NCI-H2196 (cell line): ENCODE results near the gene COL4A3.

Source experiments
- DNase-seq: peaks from one replicate; lab custom pipeline; 2025; ENCODE audit not compliant: unreplicated experiment; lab: John Stamatoyannopoulos, UW

Gene COL4A3

DNA sequence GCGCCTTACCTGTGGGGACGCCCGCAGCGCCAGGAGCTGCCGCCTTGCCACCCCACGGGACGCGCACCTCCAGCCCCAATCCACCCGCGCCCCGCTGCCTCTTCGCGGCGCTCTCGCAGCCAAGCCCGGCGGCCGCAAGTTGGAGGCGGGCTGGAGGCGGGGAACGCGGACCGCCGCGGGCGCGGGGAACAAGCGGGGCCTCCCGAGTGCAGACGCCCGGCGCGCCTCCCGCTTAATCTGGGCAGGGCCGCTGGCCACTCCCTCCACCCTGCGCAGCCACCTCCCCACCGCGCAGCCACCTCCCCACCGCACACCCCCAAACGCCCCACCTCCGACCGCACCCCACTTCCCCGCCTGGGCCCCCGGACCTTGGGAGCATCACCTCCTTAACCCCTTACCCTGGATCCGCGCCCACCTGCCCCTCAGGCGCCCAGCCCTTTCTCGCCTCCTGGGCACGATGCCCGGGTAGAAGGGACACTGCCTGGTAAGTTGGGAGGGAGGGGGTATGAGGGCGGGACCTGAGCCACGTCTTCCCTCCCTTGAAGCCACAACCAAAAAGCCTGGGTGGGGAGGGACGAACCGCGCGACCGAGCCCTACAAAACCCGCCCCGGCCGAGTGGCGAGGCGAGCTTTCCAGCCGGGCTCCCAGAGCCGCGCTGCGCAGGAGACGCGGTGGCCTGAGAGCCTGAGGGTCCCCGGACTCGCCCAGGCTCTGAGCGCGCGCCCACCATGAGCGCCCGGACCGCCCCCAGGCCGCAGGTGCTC lies at the start of gene COL4A3, which contains the start of gene COL4A4:
TSS of gene COL4A3 (plus strand) at position 627 of the 765 bp plus-strand sequence. CDS start at position 730, 103 bp downstream.
TSS of gene COL4A4 (minus strand) at position 208 of the 765 bp plus-strand sequence. CDS start 16,722 bp downstream, outside the sequence.
- peak; percentile 8 for DNase-seq

GRCh38 chr2:227115761-227116160 lies 48.7 kb upstream of the COL4A3 start:
- no peak for DNase-seq

- DNase-seq = no peak
These were observed 47.4 kb upstream of the COL4A3 start for GRCh38 chr2:227117027-227117426.

GRCh38 chr2:227117852-227118251 lies 46.6 kb upstream of the COL4A3 start:
- no peak for DNase-seq

DNA sequence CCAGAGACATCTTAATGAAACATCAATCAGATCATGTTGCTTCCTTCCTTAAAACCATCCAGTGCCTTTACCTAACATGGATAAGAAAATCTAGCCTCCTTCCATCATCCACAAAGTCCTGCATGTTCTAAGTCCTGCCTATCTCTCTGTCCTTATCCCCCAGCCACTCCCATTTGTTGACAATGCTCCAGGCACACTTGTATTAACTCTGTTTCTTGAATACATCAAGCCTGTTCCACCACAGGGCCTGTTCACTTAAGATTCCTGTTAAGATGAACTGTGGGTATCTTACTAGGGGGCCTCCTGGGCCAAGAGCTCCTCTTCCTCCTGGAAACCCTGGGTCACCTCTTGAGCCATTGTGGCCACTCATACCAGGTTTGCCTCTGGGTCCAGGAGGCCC lies 46.1 kb upstream of the COL4A3 start:
- no peak for DNase-seq

GRCh38 chr2:227123697-227124096 lies 40.7 kb upstream of the COL4A3 start:
- no peak for DNase-seq

- no peak for DNase-seq
These were observed 39.6 kb upstream of the COL4A3 start for GRCh38 chr2:227124811-227125210.

- DNase-seq = no peak
These were observed 38.9 kb upstream of the COL4A3 start for GRCh38 chr2:227125506-227125905.

DNA sequence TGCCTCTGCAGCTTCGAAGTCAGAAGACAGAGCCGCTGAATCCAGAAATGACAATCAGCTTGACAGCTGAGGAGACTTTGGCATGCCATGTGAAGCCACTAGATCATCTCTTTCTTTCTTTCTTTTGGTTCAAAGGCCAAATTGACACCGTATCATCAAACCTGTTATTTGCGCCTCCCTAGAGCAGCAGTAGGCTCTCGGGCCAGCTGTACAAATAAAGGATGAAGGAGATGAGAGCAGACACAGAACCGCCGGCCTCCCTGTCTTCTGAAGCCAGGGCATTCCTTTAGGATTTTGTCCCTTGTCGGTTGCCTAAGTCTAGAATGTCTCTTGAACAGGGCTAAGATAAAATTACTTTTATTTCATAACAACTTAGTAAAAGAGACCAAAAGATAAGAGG lies 37.2 kb upstream of the COL4A3 start:
- no peak for DNase-seq

DNA sequence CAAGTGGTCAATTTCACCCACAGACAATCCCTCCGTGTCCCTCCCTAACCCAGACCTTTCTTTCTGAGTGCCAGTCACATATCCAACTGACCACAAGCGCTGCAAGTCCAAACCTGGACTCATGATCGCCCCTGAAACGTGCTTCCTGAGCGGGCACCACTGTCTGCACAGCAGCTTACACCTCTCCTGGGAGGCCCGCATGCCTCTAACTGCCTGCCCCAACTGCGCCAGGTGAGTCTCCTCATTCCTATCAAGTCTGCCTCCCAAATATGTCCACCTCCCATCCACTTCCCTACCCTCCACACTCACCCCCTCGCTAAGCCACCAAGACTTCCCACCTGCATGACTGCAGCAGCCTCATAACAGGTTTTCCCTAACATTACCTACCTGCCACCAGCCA lies 33.8 kb upstream of the COL4A3 start:
- DNase-seq = no peak

- no peak for DNase-seq
These were observed 31.4 kb upstream of the COL4A3 start for GRCh38 chr2:227132986-227133385.

DNA sequence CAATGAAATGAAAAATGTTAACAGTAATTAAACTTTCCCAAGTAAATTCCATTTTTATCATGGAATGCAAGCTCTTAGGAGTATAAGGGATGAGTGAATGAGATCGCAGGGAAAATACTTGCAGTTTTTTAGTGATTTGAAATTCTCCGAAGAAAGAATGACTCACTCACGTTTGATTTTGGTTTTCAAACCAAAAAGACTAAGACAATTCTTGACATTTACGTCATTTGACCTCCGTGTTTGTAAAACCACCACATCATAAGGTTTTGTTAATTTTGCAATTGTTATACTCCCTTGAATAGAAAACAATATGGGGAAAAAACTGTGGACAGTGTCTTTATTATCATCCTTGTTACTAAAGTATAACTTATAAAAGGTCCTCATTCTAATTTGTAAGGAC lies 29.8 kb upstream of the COL4A3 start:
- no peak for DNase-seq

- DNase-seq = no peak
These were observed 23.1 kb upstream of the COL4A3 start for GRCh38 chr2:227141301-227141700.

DNA sequence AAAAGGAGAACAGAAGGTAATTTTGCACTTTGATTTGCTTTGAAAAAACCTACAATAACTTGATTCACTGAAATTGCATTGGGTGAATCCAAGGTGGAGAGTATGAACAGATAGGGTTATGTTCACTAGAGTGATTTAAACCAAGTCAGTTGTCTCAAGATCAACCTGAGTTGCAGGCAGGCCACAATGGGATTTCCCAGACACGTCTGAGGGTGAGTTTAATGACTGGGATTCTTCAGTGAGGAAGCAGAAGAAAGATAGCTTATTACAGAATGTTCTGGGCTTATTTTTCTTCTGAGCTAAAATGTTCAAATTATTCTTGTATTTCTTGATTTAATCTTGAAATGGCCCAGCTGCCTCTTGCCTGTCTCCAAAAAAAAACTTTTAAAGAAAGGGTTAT lies 20.5 kb upstream of the COL4A3 start:
- no peak for DNase-seq

- no peak for DNase-seq
These were observed 18.0 kb upstream of the COL4A3 start for GRCh38 chr2:227146456-227146855.

DNA sequence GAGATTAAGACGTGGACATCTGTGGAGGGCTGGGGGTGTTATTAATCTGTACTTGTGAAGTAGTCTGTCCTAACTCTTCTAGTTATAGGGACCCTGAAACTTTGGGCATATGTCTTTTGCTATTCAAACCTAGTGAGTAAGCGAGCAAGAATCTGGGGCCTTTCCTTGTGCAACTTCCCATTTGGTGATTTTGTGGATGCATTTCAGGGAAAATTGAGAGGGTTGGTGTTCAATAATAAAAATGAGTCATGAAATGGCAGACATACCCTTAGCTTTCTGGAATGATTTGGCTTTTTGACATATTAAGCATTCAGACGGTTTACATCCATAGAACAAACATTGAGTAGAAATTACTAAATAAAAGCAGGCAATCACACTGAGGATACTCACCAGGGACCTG lies 17.4 kb upstream of the COL4A3 start:
- DNase-seq = no peak

DNA sequence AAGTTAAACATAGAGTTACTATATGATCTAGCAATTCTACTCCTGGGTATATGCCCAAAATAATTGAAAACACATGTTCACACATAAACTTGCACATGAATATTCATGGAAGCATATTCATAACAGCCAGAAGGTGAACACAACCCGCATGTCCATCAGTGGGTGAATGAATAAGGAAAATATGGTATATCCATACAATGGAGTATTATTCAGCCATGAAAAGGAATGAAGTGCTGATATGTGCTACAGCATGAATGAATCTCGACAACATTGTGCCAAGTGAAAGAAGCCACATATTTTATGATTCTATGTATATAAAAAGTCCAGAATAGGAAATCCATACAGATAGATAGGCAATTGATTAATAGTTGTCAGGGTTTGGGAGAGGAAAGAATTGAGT lies 16.3 kb upstream of the COL4A3 start:
- DNase-seq = no peak

DNA sequence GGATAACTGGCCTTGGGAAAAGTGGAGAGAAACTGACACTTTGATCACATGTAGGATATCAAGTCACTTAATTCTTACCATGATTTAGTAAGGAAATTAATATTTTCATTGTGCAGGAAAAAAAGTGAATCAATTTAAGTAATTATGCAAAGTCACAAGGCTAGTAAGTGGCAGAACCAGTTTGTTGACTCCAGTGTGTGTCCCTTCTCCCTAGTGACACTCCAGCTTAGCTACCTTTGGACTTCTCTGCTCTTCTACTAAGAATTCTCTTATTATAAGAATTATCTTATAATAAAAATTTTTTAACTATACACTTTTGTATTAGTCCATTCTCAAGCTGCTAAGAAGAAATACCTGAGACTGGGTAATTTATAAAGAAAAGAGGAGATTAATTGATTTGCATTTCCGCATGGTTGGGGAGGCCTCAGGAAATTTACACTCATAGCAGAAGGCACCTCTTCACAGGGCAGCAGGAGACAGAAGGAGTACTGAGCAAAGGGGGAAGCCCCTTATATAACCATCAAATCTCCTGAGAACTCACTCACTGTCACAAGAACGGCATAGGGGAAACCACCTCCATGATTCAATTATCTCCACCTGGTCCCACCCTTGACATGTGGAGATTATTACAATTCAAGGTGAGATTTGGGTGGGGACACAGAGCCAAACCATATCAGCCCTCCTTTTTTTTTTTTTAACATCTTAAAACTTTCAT lies 14.0 kb upstream of the COL4A3 start:
- no peak for DNase-seq

DNA sequence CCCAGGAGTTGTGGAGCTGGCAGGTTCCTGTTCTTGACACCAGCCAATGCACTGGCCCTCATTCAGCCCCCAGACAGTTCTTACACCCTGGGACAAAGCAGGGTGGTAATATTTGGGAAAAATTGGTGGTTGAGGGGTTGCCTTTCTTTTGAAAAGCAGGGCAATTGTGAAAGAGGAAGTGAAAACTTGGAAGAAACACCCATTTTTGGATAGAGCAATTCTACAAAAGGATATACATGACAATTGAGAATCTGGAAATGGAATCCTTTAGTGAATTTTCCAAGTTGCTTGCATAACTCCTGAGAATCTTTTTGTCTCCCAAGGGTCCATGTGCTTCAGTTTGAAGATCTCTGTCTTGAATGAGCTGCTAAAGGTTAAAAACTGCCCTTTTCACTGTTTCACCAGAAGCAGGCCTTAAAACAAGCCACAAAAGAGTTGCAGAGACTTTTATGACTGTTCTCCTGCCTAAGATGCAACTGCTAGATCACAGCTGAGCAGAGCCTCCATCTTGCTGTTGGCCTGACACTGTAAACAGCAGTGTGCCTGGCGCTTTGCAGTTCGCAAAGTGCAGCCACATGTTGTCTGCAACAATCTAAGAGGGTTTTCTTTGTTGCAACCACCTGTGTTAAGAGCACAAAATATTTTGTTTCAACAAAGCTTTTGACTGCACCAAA lies 12.2 kb upstream of the COL4A3 start:
- DNase-seq = no peak

- DNase-seq = no peak
These were observed 11.1 kb upstream of the COL4A3 start for GRCh38 chr2:227153307-227153706.

DNA sequence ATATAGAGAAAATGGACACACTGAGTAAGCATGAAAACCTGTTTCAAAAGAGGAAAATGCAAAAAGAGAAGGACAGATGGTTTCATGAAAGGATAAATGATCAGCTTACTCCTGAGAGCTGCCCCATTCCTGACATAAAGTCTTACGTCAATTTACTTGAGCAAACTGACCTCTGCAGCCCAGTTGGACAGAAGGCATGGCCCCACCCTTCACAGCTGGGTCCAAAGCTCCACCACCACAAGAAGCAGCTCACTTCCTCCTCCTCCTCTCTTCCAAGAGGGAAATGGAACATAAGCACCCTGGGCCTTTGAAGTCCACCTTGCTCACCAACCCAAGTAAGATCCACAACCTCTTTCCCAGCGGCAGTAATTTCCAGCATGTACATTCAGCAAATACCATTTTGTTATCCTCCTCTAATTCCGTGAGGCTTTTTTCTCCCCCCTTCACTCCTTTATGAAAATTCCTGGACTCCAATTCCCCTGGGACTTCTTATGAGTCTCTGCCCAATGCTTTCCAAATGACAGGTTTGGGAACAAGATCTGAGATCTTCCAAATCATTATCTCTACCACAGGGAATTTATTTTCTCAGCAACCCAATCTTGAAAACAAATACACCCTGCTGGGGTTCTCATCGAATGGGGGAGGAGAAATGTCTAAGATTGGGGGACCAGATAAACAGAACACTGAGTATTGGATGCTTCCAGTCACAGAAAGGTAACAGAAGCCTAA lies 10.5 kb upstream of the COL4A3 start:
- DNase-seq = no peak
